Kidney epithelial cell (primary cell): ENCODE data around the gene TMEM121B. TPM values are rescaled to one million over a fixed set of nuclear protein-coding genes. Genes with fewer than 3 reads are reported as not detected.

Experiments used
- DNase-seq: peaks from one replicate; pipeline ENCODE4 v3.0.0-alpha.2; 2010; ENCODE audit warnings: low read depth
- H3K27me3 ChIP-seq: 2 replicates; pipeline ENCODE4 v1.6.0; 2011; ENCODE audit warnings: low read length; ENCODE audit not compliant: control insufficient read depth, insufficient read depth
- H3K36me3 ChIP-seq: 2 replicates; pipeline ENCODE4 v1.5.1; 2011; ENCODE audit warnings: low read length; ENCODE audit not compliant: control insufficient read depth, insufficient read depth
- H3K4me3 ChIP-seq: 2 replicates; pipeline ENCODE4 v1.5.1; 2011; ENCODE audit warnings: low read depth, mild to moderate bottlenecking, control low read depth, low read length
- total RNA-seq: library from RNA; depleted of rRNA; stranded (reverse); fragments of >200 nt; gene quantifications from 2 replicates; pipeline ENCODE4 v1.2.3, GENCODE V29; 2015
- TF ChIP-seq, protein P1 (sequence below): IDR thresholded peaks from 2 replicates; pipeline ENCODE4 v1.5.1; 2011; ENCODE audit warnings: mild to moderate bottlenecking, moderate library complexity, low read length, control low read depth, inconsistent platforms; ENCODE audit not compliant: insufficient read depth, poor library complexity, severe bottlenecking

The TMEM121B gene
- total RNA-seq, 1 donor from 2014 or later = 1.5 TPM

DNA sequence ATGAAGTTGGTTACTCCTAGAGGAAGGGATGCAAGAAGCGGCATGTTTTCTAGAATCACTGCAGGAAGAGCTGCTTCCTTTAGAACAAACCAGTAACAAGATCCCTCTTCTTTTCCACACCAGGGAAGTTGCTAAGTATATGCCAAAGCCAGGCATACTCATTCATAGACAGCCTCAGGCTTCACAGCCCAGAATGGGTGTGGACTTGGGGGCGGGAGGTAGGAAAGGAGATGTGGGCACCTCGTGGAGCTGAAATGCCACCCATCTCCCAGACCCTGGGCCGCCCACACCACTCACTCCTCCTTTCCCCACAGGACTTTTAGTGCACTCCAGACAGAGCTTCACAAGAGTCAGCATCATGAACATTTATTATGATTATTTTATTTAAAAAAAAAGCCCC lies 16.0 kb upstream of the TMEM121B start:
- TF ChIP-seq, protein P1, sequence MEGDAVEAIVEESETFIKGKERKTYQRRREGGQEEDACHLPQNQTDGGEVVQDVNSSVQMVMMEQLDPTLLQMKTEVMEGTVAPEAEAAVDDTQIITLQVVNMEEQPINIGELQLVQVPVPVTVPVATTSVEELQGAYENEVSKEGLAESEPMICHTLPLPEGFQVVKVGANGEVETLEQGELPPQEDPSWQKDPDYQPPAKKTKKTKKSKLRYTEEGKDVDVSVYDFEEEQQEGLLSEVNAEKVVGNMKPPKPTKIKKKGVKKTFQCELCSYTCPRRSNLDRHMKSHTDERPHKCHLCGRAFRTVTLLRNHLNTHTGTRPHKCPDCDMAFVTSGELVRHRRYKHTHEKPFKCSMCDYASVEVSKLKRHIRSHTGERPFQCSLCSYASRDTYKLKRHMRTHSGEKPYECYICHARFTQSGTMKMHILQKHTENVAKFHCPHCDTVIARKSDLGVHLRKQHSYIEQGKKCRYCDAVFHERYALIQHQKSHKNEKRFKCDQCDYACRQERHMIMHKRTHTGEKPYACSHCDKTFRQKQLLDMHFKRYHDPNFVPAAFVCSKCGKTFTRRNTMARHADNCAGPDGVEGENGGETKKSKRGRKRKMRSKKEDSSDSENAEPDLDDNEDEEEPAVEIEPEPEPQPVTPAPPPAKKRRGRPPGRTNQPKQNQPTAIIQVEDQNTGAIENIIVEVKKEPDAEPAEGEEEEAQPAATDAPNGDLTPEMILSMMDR = no peak
- Histone ChIP-seq H3K36me3 (no peaks in the 10 kb centered on the region), H3K4me3 (no peak overlapping the region), H3K27me3 (no peaks in the 10 kb centered on the region)
- no peak for DNase-seq

- Histone ChIP-seq H3K36me3 (no peaks in the 10 kb centered on the region), H3K4me3 (no peak overlapping the region), H3K27me3 (no peaks in the 10 kb centered on the region)
- no peak for DNase-seq
- TF ChIP-seq, protein P1 = no peak
These were observed 14.1 kb upstream of the TMEM121B start for GRCh38 chr22:17135153-17135760.

DNA sequence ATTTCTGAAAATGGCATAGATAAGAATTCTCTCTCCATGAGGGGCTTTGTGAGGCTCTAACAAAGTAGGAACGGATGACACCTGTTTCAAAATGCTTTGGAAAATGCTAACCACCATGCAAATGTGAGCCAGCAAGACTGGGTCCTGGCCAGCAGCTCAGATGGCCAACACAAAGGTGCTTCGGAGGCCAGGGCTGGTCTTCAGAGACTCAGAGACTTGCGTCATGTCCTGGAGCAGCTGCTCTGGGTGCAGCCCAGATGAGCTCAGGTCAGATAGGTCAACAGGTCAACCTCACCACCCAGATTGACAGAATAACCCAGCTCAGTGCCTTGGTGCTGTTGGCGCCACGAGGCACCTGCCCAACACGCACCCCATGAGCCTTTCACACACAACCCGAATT lies 12.0 kb upstream of the TMEM121B start:
- TF ChIP-seq, protein P1 = no peak
- Histone ChIP-seq H3K4me3 (no peak overlapping the region), H3K36me3 (no peaks in the 10 kb centered on the region), H3K27me3 (no peaks in the 10 kb centered on the region)
- no peak for DNase-seq

GRCh38 chr22:17132112-17132511 lies 11.0 kb upstream of the TMEM121B start:
- TF ChIP-seq, protein P1 = no peak
- no peak overlapping the region for H3K4me3 ChIP-seq
- no peaks in the 10 kb centered on the region for H3K27me3 ChIP-seq
- no peak for DNase-seq
- no peaks in the 10 kb centered on the region for H3K36me3 ChIP-seq

DNA sequence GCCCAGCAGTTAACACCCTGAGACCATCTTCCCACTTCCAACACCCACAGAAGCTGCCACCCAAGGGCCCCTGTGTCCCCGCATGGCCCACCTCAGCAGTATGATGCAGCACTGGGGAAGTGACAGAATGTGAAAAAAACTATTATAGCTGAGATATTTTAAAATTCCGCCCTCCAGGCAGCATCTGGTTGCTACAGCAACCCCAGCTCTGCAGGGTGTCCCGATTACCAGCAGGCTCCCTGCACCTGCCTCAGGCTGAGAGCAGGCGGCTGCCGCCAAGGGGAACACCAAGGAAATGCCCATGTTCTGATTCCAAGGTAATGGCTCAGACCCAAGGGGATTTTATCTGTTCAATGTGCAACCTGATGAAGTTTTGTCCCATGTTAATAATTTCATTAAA lies 10.5 kb upstream of the TMEM121B start:
- H3K27me3 ChIP-seq = no peaks in the 10 kb centered on the region
- no peak for DNase-seq

More for the DNA sequence above, 10.5 kb upstream of the TMEM121B start:
- no peak overlapping the region for H3K4me3 ChIP-seq
- TF ChIP-seq, protein P1 = no peak
- H3K36me3 ChIP-seq = no peaks in the 10 kb centered on the region
